Measurements from ENCODE around the gene LGALS1.

Gene LGALS1

GRCh38 chr22:37725551-37726240, 50.3 kb downstream of the LGALS1 start:
- TF ChIP-seq CTCF (IDR thresholded peaks at IDR 0.05; ENCODE audit: low read length) (no peak), EZH2phosphoT487 (IDR thresholded peaks at IDR 0.05; ENCODE audit: low read length) (no peak), EZH2 (optimal IDR thresholded peaks at IDR 0.05; ENCODE audit: low read depth, low read length) (no peak)
- Histone ChIP-seq H3K4me3 (ENCODE audit: low read length) (no peak overlapping the region), H3K79me2 (ENCODE audit: low read length) (no peaks in the 10 kb centered on the region), H3K9me3 (replicated peaks; ENCODE audit: insufficient read depth, low read length) (no peaks in the 10 kb centered on the region), H3K36me3 (replicated peaks; ENCODE audit: insufficient read depth, low read length) (no peaks in the 10 kb centered on the region), H3K9me2 (replicated peaks; ENCODE audit: insufficient read depth, low read length) (no peaks in the 10 kb centered on the region), H3K4me2 (ENCODE audit: low read depth, low read length) (no peak overlapping the region), H3F3A (ENCODE audit: insufficient read depth, low read length) (0 out of 2 replicates have a peak, but pooled peaks cover 3% of the 10 kb centered on the region), H3K4me1 (ENCODE audit: low read length) (peaks cover 9% of the 10 kb centered on the region), H2AFZ (ENCODE audit: low read length) (no peak overlapping the region), H3K27ac (ENCODE audit: low read length) (no peak overlapping the region), H4K20me1 (ENCODE audit: insufficient read depth, low read length) (no peaks in the 10 kb centered on the region), H3K27me3 (replicated peaks; ENCODE audit: insufficient read depth, low read length) (peaks cover 29% of the 10 kb centered on the region), H3K9ac (ENCODE audit: low read length) (no peak overlapping the region)
- no peak for DNase-seq

- H3K36me3 ChIP-seq (replicated peaks; ENCODE audit: insufficient read depth, low read length): no peaks in the 10 kb centered on the region
- no peak for DNase-seq
- TF ChIP-seq CTCF (IDR thresholded peaks at IDR 0.05; ENCODE audit: low read length) (peak; percentile 20; the same call in 1 of the 2 replicates), EZH2phosphoT487 (IDR thresholded peaks at IDR 0.05; ENCODE audit: low read length) (no peak), EZH2 (optimal IDR thresholded peaks at IDR 0.05; ENCODE audit: low read depth, low read length) (no peak)
These were observed 50.9 kb downstream of the LGALS1 start for GRCh38 chr22:37726241-37726887.

GRCh38 chr22:37728620-37729019, 53.2 kb downstream of the LGALS1 start:
- TF ChIP-seq CTCF (IDR thresholded peaks at IDR 0.05; ENCODE audit: low read length) (no peak), EZH2phosphoT487 (IDR thresholded peaks at IDR 0.05; ENCODE audit: low read length) (no peak), EZH2 (optimal IDR thresholded peaks at IDR 0.05; ENCODE audit: low read depth, low read length) (no peak)
- peak overlapping the region; percentile 50; the same call in 1 of the 2 replicates for H3K4me2 ChIP-seq (ENCODE audit: low read depth, low read length)
- H4K20me1 ChIP-seq (ENCODE audit: insufficient read depth, low read length): no peaks in the 10 kb centered on the region
- H3K4me3 ChIP-seq (ENCODE audit: low read length): no peak overlapping the region
- peak overlapping the region; percentile 16; the same call in 1 of the 2 replicates for H3K27ac ChIP-seq (ENCODE audit: low read length)
- H3K9me2 ChIP-seq (replicated peaks; ENCODE audit: insufficient read depth, low read length): no peaks in the 10 kb centered on the region
- peaks cover 18% of the 10 kb centered on the region for H3K27me3 ChIP-seq (replicated peaks; ENCODE audit: insufficient read depth, low read length)
- no peak for DNase-seq
- peaks cover 9% of the 10 kb centered on the region for H3K4me1 ChIP-seq (ENCODE audit: low read length)
- H3K9ac ChIP-seq (ENCODE audit: low read length): no peak overlapping the region
- no peaks in the 10 kb centered on the region for H3K79me2 ChIP-seq (ENCODE audit: low read length)
- 0 out of 2 replicates have a peak, but pooled peaks cover 3% of the 10 kb centered on the region for H3F3A ChIP-seq (ENCODE audit: insufficient read depth, low read length)
- H2AFZ ChIP-seq (ENCODE audit: low read length): peak overlapping the region; percentile 59
- H3K9me3 ChIP-seq (replicated peaks; ENCODE audit: insufficient read depth, low read length): no peaks in the 10 kb centered on the region
- H3K36me3 ChIP-seq (replicated peaks; ENCODE audit: insufficient read depth, low read length): no peaks in the 10 kb centered on the region

More at GRCh38 chr22:37726241-37726887, 50.9 kb downstream of the LGALS1 start:
- Histone ChIP-seq H3F3A (ENCODE audit: insufficient read depth, low read length) (0 out of 2 replicates have a peak, but pooled peaks cover 3% of the 10 kb centered on the region), H3K9me3 (replicated peaks; ENCODE audit: insufficient read depth, low read length) (no peaks in the 10 kb centered on the region), H3K4me1 (ENCODE audit: low read length) (peaks cover 9% of the 10 kb centered on the region), H4K20me1 (ENCODE audit: insufficient read depth, low read length) (no peaks in the 10 kb centered on the region), H3K79me2 (ENCODE audit: low read length) (no peaks in the 10 kb centered on the region), H2AFZ (ENCODE audit: low read length) (no peak overlapping the region), H3K9me2 (replicated peaks; ENCODE audit: insufficient read depth, low read length) (no peaks in the 10 kb centered on the region), H3K9ac (ENCODE audit: low read length) (no peak overlapping the region), H3K27me3 (replicated peaks; ENCODE audit: insufficient read depth, low read length) (peaks cover 29% of the 10 kb centered on the region), H3K4me3 (ENCODE audit: low read length) (no peak overlapping the region), H3K4me2 (ENCODE audit: low read depth, low read length) (no peak overlapping the region), H3K27ac (ENCODE audit: low read length) (no peak overlapping the region)

Data from MM.1S (cell line).